ENCODE data around the gene TMIGD2.
"Not testable (repeated sequence)": the region's sequence is repeated elsewhere in the genome, so short reads cannot be mapped to it uniquely, and the experiment has no call there.

Gene TMIGD2

DNA sequence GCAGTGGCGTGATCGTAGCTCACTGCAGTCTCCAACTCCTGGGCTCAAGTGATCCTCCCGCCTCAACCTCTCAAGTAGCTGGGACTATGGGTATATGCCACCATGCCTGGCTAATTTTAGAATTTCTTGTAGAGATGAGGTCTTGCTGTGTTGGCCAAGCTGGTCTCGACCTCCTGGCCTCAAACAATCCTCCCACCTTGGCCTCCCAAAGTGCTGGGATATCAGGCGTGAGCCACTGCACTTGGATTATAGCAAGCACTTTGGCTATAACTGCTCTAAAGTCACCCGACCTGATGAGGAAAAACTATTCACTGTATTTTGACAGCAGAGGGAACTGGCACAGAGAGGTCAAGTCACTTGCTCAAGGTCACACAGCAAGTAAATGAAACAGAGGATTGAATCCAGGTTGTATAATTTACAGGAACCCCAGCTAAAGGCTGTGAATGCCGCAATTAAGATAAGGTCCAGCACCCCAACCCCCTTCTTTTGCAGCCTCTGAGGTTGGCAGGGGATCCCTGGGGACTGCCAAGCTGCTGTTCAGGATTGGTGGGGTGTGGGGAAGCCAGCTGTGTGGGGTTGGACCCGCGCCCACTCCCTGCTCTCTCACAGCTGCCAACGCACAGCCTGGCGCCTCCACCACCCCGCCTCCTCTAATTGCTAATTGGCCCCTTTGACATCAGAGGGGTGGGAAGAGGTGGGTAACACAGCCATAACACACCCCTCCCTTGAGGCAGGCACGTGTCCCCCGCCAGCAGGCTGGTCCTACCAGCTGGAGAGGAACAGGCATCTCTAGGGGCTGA, 6.0 kb downstream of the TMIGD2 start:
- DNase-seq: no peak

DNA sequence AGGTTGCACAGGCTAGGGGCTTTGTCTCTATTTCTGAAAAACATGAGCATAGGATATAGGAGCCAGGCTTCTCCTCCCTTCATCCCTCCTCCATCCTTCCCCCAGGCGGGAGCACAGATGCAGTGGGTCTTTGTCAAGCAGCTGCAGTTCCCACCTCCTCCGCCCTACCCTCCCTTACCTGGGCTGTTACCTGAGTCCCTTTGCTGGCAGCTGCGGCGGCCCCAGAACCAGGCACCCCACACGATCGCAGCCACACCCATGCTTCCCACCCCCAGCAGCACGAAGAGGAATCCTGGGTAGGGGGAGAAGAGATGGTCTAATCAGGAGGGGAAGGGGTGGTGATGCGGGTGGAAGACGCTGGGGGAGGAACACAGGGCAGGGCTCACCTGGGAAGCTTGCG, 7.8 kb downstream of the TMIGD2 start:
- DNase-seq: no peak

DNA sequence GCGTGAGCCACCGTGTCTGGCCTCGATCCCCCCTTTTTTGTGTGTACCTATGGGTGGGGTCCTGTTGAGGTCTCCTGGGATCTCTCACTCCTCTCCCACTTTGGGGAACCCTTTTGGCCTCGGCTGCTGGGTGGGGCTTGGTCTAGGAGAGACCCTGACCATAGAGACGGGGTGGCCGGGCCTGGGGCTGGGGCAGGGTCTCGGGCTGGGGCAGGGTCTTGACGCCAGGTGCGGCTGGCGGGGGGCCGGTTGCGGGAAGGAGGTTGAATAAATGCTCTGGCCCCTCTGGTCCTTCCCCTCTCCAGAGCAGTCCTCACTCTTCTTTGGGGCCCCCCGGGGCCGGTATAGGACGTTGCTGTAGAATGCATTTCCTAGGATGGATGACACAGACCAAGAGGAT, 9.7 kb downstream of the TMIGD2 start:
- no peak for DNase-seq

DNA sequence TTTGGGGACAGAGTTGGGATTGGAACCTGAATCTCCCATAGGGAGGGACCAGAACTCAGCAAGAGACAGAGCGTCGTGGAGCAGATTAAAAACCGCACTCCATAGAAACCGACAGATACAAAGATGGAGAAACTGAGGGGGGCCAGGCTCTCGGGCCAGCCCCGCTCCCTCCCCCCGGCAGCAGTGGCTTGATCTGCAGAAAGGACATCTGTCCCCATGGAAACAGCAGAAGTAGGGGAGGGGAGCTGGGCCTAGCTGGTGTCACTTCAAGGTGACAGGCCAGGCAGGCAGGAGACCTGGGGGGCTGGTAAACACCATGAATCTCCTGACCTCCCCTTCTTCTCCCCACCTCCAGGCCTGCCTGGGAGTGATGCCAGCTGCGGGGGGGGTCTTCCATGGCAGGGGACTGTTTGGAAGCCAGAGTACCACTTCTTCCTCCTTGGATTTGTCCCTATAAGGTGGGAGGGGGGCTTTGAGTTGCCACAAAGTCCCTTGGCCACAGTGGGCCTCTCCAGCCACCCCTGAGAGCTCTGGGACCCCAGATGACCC, 10.9 kb downstream of the TMIGD2 start:
- no peak for DNase-seq

DNA sequence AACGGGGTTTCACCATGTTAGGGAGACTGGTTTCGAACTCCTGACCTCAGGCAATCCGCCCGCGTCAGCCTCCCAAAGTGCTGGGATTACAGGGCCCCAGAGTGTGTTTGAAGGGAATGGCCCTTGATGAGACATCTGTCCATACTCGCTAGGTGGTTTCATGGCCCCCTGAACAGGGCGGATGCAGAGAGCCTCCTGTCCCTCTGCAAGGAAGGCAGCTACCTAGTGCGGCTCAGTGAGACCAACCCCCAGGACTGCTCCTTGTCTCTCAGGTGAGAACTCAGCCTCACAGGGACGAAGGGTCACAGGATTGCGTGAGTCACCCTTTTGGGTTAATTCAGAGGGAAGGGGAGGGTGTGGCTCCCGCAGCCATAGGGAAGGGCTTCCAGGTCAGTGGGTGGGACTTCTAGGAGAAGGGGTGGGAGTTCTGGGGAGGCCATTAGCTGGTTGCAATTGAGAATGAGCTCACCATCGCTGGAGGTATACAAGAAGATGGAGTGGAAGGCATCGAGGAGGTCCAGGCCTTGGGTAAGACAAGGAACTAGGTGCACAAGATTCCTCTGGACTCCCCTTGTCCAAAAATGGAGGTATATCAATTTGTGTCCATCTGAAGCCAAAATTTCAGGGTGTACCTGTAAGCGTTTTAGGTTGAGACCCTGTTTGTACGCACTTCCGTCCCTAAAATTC, 14.0 kb downstream of the TMIGD2 start:
- DNase-seq: no peak

DNA sequence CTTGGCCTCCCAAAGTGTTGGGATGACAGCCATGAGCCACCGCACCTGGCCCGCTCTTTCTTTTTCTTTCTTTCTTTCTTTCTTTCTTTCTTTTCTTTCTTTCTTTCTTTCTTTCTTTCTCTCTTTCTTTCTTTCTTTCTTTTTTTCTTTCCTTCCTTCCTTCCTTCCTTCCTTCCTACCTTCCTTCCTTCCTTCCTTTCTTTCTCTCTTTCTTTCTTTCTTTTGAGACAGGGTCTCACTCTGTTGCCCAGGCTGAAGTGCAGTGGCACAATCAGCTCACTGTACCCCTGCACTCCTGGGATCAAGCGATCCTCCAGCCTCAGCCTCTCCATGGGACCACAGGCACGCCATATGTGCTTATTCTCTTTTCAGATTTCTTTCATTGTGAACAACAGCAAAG, 16.0 kb downstream of the TMIGD2 start:
- not testable (repeated sequence) for DNase-seq

DNA sequence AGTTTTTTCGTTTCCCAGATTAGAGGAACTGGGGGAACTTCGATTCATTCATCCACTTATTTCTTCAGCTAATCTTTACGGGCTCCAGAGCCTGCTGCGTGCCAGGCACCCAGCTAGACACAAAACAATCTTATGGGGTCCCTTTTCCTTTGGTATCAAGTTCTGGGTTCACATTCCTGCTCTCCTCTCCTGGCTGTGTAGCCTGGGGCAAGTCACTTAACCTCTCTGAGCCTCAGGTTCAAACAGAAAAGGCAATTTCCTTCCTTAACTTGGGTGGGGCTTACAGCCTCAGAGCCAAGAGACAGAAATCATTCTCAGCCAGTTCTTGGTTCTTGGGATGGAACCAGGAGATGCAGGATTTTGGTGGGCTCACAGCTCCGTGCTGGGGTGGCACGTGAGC, 17.2 kb downstream of the TMIGD2 start:
- no peak for DNase-seq

DNA sequence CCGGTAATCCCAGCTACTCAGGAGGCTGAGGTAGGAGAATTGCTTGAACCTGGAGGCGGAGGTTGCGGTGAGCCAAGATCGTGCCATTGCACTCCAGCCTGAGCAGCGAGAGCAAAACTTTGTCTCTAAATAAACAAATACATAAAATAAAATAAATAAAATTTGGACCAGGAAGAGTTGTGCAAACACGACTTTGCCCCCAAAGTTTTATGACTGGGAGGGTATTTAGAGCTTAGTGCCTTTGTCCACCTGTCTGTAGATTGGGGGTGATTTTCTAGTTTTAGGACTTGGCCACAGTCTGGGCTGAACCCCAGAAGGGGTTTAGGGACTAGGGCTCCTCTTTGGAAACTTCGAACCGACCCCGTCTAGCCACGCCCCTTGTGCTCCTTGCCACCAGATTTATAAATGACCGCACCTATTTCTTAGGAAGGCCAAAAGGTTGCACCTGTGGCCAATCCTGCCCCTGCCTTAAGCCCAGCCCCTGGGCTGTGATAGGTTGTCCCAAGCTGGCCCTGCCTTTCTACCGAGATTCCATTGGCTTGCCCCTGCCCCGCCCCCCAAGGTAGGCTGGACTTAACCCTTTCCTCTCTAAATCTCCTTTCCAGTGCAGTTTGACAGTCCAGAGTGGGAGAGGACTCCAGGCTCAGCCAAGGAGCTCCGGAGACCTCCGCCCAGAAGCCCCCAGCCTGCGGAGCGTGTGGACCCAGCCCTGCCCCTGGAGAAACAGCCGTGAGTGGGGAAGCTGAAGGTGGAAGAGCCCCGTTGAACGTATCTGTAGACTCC, 17.8 kb downstream of the TMIGD2 start:
- no peak for DNase-seq

DNA sequence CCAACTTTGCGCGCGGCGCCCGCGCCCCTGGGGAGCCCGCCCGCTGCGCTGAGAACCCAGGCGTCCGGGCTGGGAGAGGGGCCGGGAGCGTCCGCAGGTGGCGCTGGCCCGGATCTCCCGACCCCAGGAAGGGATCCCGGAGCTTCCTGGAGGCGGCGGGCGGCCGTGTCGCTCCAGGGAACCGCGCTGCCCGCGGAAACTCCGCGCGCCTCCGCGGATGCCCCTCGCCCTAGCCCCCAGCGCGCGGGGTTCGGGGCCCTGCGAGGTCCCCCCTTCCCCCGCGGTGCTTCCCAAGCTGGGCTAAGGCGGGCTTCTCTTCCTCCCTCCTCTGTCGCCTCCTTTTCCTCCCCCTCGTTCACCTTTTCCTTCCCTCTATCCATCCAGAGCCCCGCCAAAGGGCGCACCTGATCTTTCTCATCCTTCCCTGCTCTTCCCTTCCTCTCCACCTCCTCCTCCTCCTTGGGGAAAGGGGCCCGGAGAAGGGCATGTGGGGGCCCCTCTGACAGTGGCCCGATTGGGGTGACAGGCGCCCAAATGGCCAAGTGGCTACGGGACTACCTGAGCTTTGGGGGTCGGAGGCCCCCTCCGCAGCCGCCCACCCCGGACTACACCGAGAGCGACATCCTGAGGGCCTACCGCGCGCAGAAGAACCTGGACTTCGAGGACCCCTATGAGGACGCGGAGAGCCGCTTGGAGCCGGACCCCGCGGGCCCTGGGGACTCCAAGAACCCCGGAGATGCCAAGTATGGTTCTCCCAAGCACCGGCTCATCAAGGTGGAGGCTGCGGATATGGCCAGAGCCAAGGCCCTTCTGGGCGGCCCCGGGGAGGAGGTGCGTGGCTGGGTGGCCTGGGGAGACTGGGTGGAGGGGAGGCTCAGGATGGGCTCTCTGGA, 22.4 kb downstream of the TMIGD2 start:
- DNase-seq: no peak

DNA sequence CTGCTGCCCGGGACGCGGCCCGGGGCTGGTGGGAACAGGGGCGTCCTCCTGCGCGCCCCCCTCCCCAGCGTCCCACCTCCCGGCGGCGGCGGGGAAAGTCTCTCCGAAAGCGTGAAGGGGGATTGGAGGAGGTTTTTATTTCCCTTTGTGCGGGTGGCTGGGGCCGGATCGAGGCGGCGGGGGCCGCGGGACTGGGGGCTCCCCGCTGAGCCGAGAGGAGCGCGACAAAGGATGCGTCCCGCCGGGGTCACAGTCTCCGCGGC, 23.0 kb downstream of the TMIGD2 start:
- no peak for DNase-seq

DNA sequence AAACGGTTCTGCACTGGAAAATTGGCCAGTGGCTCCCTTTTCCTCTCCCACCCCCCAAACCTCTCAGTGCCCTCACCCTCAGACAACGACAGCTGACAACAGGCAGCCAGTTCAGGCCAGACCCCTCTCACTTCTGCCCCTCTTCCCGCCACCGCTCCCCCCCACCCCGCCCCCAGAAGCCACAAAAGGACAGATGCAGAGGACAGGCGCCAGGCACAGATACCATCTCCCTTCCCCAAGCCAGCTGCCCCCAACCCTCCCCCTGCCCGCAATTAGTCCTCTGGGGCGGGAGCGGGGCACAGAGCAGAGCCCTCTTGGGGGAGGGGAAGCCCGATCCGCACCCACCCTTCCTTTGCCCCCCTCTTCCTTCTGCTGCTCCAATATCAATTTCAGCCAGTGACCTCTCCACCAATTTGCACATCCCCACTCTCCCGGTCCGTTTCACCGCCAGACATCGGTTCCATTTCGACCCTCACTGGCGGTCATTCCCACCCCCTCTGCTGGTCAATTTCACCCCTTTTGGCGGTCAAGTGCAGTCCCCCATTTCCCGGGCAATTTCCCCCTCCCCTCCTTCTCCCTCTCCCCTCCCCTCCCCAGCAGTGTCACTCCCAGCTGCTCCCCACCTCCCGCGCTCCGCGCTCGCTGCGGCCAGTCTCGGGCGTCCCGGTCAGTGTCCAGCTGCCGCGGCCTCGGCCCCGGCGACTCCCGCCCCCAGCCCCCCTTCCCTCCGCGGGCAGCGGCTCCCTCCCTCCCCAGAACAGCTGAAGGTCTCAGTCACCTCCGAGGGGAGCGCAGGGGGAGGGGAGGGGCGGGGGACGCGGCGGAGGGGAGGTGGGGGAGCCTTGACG, 23.5 kb downstream of the TMIGD2 start, which contains the start of gene SHD:
Gene SHD (plus strand): TSS at position 848 of the 848 bp plus-strand sequence. CDS start 798 bp downstream, outside the sequence.
- DNase-seq: no peak

DNA sequence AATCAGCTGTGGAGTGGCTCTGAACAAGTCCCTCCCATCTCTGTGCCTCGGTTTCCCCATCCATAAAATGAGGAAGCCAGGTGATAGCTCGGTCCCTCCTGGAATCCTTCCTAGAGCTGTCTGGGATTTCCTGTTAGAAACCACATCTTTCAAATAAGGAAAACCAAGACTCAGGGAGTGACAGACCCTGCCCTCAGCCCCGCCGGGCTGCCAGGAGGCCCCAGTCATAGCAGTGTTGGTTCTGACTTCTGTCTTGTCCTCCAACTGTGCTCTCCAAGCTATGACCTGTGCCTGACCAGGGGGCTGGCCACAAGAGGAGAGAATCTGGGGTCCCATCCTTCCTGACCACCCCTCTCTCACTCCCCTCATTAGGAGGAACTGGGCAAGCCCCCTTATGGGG, 24.2 kb downstream of the TMIGD2 start:
- no peak for DNase-seq

DNA sequence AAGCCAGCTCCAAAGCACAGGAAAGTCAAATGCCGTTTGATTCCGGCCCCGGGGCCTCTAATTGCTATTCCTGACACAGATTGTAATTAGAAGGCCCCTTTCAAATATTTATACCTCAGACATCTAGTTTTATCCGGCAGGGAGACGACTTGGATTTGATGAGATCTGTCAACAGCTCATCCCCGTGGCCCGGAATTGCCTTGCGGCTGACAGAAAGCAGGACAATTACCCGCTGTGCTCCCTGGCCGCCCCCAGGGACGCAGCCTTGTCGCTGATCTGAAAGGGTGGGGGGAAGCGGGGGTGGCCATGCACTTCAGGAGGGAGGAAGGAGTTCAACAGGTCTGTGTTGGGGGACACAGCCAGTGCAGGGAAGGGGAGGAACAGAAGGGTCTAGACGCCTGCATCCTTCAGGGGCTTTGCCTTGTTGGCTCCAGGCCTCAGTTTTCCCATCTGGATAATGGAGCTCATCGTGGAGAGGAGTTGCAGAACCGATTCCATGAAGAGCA, 24.9 kb downstream of the TMIGD2 start:
- DNase-seq: no peak

DNA sequence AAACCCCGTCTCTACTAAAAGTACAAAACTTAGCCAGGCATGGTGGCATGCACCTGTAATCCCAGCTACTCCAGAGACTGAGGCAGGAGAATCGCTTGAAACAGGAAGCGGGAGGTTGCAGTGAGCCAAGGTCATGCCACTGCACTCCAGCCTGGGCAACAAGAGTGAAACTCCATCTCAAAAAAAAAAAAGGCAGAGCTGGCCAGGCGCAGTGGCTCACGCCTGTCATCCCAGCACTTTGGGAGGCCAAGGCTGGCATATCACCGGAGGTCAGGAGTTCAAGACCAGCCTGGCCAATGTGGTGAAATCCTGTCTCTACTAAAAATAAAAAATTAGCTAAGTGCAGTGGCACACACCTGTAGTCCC, 27.9 kb downstream of the TMIGD2 start:
- not testable (repeated sequence) for DNase-seq

DNA sequence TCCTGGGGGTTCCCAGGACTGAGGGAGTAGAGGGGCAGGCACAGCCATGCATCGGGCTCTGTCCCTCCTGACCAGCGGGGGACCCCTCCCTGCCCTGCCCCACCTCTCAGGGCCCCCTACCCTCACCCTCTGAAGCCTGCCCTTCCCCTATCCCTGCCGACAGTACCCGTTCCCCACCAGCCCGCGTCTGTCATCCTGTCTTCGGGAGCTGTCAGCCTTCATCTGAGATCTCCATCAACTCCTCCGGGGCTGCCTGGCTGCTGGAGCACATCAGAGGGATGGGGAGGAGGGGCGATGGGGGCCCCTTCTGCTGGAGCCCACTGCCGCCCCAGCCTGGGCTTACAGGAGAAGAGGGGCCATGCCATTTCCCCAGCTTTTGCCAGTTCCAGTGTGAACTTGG, 29.3 kb downstream of the TMIGD2 start:
- no peak for DNase-seq

DNA sequence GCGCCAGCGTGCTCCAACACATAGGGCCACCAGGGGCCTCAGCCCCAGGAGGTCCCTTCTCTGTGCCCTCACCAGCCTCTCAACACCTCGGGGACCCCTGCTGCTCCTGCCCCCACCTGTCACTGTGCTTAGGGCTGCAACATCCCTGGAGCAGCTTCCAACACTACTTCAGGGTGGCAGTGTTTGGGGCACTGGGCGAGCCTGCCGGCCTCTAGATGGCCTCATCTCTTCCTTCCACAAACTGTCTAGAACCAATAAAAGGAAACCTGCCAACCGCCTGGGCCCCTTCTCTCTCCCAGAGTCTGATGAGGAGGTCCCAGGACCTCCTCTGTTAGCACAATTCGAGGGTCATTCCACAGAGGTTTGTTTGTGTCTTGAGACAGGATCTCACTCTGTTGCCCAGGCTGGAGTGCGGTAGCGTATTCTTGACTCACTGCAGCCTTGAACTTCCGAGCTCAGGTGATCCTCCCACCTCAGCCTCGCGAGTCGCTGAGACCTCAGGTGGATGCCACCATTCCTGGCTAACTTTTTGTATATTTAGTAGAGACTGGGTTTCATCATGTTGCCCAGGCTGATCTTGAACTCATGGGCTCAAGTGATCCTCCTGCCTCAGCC, 33.3 kb downstream of the TMIGD2 start:
- no peak for DNase-seq

DNA sequence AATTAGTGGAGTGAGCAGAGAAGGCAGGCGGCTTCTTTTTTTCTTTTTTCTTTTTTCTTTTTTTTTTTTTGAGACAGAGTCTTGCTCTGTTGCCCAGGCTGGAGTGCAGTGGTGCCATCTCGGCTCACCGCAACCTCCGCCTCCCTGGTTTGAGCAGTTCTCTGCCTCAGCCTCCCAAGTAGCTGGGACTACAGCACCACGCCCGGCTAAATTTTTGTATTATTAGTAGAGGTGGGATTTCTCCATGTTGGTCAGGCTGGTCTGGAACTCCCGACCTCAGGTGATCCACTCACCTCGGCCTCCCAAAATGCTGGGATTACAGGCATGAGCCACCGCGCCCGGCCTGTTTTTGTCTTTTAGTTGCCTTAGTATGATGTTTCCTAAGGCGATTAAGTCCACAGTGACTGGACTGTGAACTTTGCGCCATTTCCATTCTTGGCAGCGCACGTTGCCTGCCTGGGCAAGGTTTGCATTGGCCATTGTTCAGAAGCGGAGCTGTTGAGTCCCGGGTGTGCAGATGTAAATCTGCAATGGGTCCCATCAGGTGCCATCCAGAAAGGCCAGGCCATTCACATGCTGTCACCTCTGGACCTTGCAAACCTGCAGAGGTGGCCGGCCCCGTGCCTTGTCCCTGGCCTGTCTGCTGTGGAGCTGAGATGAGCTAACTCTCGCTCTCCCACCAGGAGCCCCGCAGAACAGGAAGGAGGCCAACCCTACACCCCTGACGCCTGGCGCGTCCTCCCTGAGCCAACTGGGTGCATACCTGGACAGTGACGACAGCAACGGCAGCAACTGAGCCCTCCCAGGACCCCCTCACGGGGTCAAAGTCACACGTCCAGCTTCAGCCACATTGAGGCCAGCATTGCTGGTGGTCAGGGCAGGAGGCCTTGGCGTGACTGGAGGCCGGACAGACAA, 34.0 kb downstream of the TMIGD2 start:
- no peak for DNase-seq

DNA sequence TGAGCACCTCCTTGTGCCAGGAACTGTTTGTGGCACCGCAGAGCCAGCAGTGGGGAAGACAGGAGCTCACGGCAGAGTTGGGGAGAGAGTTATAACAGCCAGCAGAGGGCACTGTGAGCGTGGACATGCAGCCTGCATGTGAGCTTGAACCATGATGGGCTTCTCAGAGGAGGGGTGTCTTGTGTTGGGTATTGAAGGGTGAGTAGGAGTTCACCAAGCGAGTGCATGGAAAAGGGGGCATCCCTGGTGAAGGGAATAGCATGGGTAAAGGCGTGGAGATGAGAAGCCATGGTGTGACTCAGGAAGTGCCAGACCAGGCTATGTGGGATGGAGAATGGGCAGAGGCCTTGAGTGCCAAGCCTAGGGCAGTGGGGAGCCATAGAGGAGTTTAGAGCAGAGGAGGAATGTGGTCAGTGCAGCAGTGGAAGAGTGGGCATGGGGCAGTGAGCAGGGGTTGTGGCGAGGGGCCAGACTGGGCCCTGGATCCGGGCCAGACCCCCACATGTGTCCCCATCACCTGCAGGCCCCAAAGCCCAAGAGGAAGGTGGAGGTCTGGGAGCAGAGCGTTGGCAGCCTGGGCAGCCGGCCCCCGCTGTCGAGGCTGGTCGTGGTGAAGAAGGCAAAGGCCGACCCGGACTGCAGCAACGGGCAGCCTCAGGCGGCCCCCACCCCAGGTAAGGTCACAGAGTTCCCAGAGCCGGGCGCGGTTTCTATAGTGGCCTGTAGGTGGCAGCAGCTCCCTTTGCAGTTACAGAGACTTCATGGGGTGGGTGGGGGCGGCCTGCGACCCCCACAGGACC, 34.9 kb downstream of the TMIGD2 start:
- DNase-seq: peak in 4 of 5 donors; percentile 37 to 64 (median 49)

Measured in T-helper 1 cell (primary cell).